ENCODE data around the gene ATG14. TPM values are rescaled to one million over a fixed set of nuclear protein-coding genes. Genes with fewer than 3 reads are reported as not detected.
"Not testable (repeated sequence)": the region's sequence is repeated elsewhere in the genome, so short reads cannot be mapped to it uniquely, and the experiment has no call there.

ATG14 gene
- total RNA-seq, 2 donors from 2014 or later, result 8.8 to 9.8 TPM

- DNase-seq (ENCODE audit: low spot score), result no peak
- intact Hi-C loops (cut with DNase I), result no loop called here
These were observed 24.9 kb upstream of the ATG14 start for GRCh38 chr14:55436519-55436918.

GRCh38 chr14:55434805-55435174 lies 23.2 kb upstream of the ATG14 start:
- no peak for DNase-seq (ENCODE audit: low spot score)
- intact Hi-C loops (cut with DNase I), result no loop called here

- DNase-seq (ENCODE audit: low spot score), result no peak
- intact Hi-C loops (cut with DNase I), result no loop called here
These were observed 22.5 kb upstream of the ATG14 start for GRCh38 chr14:55433880-55434804.

- DNase-seq (ENCODE audit: low spot score), result no peak
- intact Hi-C loops (cut with DNase I), result no loop called here
These were observed 21.0 kb upstream of the ATG14 start for GRCh38 chr14:55432628-55433027.

GRCh38 chr14:55430024-55430690 lies 18.5 kb upstream of the ATG14 start:
- intact Hi-C loops (cut with DNase I), result no loop called here
- no peak for DNase-seq (ENCODE audit: low spot score)

- no peak for DNase-seq (ENCODE audit: low spot score)
- intact Hi-C loops (cut with DNase I), result loop anchor here in 1 of 2 donors (10.0 kb wide), 1 partner anchor 213 kb away; no protein-coding TSS in a partner anchor
These were observed 15.8 kb upstream of the ATG14 start for GRCh38 chr14:55427439-55427838.

GRCh38 chr14:55426891-55427290 lies 15.3 kb upstream of the ATG14 start:
- no peak for DNase-seq (ENCODE audit: low spot score)
- intact Hi-C loops (cut with DNase I), result loop anchor here in 1 of 2 donors (10.0 kb wide), 1 partner anchor 212 kb away; no protein-coding TSS in a partner anchor

- no peak for DNase-seq (ENCODE audit: low spot score)
- intact Hi-C loops (cut with DNase I), result loop anchor here in 1 of 2 donors (10.0 kb wide), 1 partner anchor 210 kb away; no protein-coding TSS in a partner anchor
These were observed 13.5 kb upstream of the ATG14 start for GRCh38 chr14:55425091-55425490.

- DNase-seq (ENCODE audit: low spot score), result no peak
- intact Hi-C loops (cut with DNase I), result loop anchor here in 1 of 2 donors (10.0 kb wide), 1 partner anchor 209 kb away; no protein-coding TSS in a partner anchor
These were observed 12.3 kb upstream of the ATG14 start for GRCh38 chr14:55423969-55424368.

GRCh38 chr14:55422338-55422737 lies 10.7 kb upstream of the ATG14 start:
- DNase-seq (ENCODE audit: low spot score), result not testable (repeated sequence)
- intact Hi-C loops (cut with DNase I), result loop anchor here in 1 of 2 donors (10.0 kb wide), 1 partner anchor 208 kb away; no protein-coding TSS in a partner anchor

- intact Hi-C loops (cut with DNase I), result loop anchor here in 1 of 2 donors (10.0 kb wide), 1 partner anchor 205 kb away; no protein-coding TSS in a partner anchor
- DNase-seq (ENCODE audit: low spot score), result no peak
These were observed 8.0 kb upstream of the ATG14 start for GRCh38 chr14:55419663-55420062.

- DNase-seq (ENCODE audit: low spot score), result no peak
- intact Hi-C loops (cut with DNase I), result no loop called here
These were observed 6.8 kb upstream of the ATG14 start for GRCh38 chr14:55418411-55418810.

- no peak for DNase-seq (ENCODE audit: low spot score)
- intact Hi-C loops (cut with DNase I), result no loop called here
These were observed 6.3 kb upstream of the ATG14 start for GRCh38 chr14:55417955-55418354.

GRCh38 chr14:55416866-55417265 lies 5.2 kb upstream of the ATG14 start:
- no peak for DNase-seq (ENCODE audit: low spot score)
- intact Hi-C loops (cut with DNase I), result no loop called here

- no peak for DNase-seq (ENCODE audit: low spot score)
- intact Hi-C loops (cut with DNase I), result no loop called here
These were observed 2.9 kb upstream of the ATG14 start for GRCh38 chr14:55414551-55414950.

- DNase-seq (ENCODE audit: low spot score), result no peak
- intact Hi-C loops (cut with DNase I), result no loop called here
These were observed 1.0 kb upstream of the ATG14 start for GRCh38 chr14:55412676-55413075.

- DNase-seq (ENCODE audit: low spot score), result no peak
- intact Hi-C loops (cut with DNase I), result no loop called here
These were observed 754 bp downstream of the ATG14 start for GRCh38 chr14:55410876-55411275.

- intact Hi-C loops (cut with DNase I), result no loop called here
- no peak for DNase-seq (ENCODE audit: low spot score)
These were observed 7.3 kb downstream of the ATG14 start for GRCh38 chr14:55404173-55404854.

- intact Hi-C loops (cut with DNase I), result no loop called here
These were observed 9.9 kb downstream of the ATG14 start for GRCh38 chr14:55401751-55402150.

GRCh38 chr14:55399852-55400251 lies 11.8 kb downstream of the ATG14 start:
- no peak for DNase-seq (ENCODE audit: low spot score)
- intact Hi-C loops (cut with DNase I), result no loop called here

More at GRCh38 chr14:55401751-55402150, 9.9 kb downstream of the ATG14 start:
- no peak for DNase-seq (ENCODE audit: low spot score)
